Measurements from ENCODE around the gene ATAD3B. TPM values are rescaled to one million over a fixed set of nuclear protein-coding genes. Genes with fewer than 3 reads are reported as not detected.

ATAD3B gene
- total RNA-seq, 1 experiment from 2014 or later: 63.6 TPM

DNA sequence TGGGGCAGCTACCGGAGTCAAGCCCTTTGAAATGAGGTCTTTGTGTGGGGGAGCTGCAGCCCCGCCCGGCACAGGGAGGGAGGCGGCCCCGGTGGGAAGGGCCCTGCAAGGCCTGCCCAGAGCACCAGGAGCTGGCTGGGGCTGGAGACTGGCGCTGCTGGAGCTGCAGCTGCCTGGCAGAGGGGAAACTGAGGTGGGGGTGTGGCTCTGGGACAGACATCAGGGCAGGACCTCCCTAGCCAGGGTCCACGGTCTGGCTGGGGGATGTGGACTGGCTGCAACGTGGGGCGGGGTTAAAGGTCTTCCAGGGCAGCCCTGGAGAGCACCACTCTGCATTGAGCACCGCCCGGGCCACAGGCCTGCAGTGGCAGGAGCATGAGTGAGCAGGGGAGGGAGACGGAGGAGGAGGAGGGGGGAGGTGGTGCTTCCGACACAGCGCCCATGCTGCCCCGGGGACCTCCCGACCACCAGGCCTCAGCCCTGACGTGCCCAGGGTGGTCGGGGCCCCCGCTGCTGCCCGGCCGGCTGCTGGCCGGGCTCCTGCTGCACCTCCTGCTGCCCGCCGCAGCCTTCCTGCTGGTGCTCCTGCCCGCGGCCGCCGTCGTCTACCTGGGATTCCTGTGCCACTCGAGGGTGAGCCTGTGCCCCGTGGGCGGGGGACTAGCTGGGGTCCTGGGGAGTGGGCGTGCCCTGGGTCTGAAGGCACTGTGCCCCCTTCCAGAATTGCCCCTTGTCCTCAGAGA lies 45.6 kb upstream of the ATAD3B start:
- Mint-ChIP-seq H3K4me1 (peaks cover 40% of the 10 kb centered on the region), H3K27me3 (ENCODE audit: low read depth) (no peaks in the 10 kb centered on the region), H3K9me3 (no peaks in the 10 kb centered on the region), H3K27ac (peak overlapping the region; percentile 65), H3K36me3 (no peaks in the 10 kb centered on the region), H3K4me3 (peak overlapping the region; percentile 60)
- ChIA-PET CTCF (interaction anchor here (1.1 to 1.8 kb wide), 4 partner anchors 15 to 362 kb away, joined by 3 to 7 read pairs (median 4); partner anchors contain the start of gene CCNL2), POLR2A (interaction anchor here (1.2 to 1.5 kb wide), 3 partner anchors 18 to 24 kb away, joined by 3 to 5 read pairs (median 3); no protein-coding TSS in a partner anchor)
- ATAC-seq (peak; percentile 47), DNase-seq (ENCODE audit: low spot score) (peak; percentile 49)
- TF ChIP-seq ZBTB21 (CRISPR knock-in tag; IDR thresholded peaks at IDR 0.05; ENCODE audit: borderline replicate concordance) (no peak), ZNF423 (CRISPR knock-in tag; IDR thresholded peaks at IDR 0.05) (peak; percentile 40; the same call in 1 of the 2 replicates), FOXP1 (CRISPR knock-in tag; IDR thresholded peaks at IDR 0.05; ENCODE audit: borderline replicate concordance) (0 out of 2 replicates have a peak, but pooled peaks have one; percentile 14), ZNF263 (CRISPR knock-in tag; IDR thresholded peaks at IDR 0.05; ENCODE audit: low read depth) (peak; percentile 83), SMAD4 (CRISPR knock-in tag; IDR thresholded peaks at IDR 0.05) (no peak), ETV6 (CRISPR knock-in tag; IDR thresholded peaks at IDR 0.05) (0 out of 2 replicates have a peak, but pooled peaks have one; percentile 40)
- TF ChIP-seq, protein P1, sequence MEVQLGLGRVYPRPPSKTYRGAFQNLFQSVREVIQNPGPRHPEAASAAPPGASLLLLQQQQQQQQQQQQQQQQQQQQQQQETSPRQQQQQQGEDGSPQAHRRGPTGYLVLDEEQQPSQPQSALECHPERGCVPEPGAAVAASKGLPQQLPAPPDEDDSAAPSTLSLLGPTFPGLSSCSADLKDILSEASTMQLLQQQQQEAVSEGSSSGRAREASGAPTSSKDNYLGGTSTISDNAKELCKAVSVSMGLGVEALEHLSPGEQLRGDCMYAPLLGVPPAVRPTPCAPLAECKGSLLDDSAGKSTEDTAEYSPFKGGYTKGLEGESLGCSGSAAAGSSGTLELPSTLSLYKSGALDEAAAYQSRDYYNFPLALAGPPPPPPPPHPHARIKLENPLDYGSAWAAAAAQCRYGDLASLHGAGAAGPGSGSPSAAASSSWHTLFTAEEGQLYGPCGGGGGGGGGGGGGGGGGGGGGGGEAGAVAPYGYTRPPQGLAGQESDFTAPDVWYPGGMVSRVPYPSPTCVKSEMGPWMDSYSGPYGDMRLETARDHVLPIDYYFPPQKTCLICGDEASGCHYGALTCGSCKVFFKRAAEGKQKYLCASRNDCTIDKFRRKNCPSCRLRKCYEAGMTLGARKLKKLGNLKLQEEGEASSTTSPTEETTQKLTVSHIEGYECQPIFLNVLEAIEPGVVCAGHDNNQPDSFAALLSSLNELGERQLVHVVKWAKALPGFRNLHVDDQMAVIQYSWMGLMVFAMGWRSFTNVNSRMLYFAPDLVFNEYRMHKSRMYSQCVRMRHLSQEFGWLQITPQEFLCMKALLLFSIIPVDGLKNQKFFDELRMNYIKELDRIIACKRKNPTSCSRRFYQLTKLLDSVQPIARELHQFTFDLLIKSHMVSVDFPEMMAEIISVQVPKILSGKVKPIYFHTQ (CRISPR knock-in tag; IDR thresholded peaks at IDR 0.05): no peak
- TF ChIP-seq, protein P2, sequence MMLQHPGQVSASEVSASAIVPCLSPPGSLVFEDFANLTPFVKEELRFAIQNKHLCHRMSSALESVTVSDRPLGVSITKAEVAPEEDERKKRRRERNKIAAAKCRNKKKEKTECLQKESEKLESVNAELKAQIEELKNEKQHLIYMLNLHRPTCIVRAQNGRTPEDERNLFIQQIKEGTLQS (CRISPR knock-in tag; conservative IDR thresholded peaks at IDR 0.05): no peak
- TF ChIP-seq, protein P3, sequence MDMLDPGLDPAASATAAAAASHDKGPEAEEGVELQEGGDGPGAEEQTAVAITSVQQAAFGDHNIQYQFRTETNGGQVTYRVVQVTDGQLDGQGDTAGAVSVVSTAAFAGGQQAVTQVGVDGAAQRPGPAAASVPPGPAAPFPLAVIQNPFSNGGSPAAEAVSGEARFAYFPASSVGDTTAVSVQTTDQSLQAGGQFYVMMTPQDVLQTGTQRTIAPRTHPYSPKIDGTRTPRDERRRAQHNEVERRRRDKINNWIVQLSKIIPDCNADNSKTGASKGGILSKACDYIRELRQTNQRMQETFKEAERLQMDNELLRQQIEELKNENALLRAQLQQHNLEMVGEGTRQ (CRISPR knock-in tag; IDR thresholded peaks at IDR 0.05): 0 out of 2 replicates have a peak, but pooled peaks have one; percentile 5
- TF ChIP-seq, protein P4, sequence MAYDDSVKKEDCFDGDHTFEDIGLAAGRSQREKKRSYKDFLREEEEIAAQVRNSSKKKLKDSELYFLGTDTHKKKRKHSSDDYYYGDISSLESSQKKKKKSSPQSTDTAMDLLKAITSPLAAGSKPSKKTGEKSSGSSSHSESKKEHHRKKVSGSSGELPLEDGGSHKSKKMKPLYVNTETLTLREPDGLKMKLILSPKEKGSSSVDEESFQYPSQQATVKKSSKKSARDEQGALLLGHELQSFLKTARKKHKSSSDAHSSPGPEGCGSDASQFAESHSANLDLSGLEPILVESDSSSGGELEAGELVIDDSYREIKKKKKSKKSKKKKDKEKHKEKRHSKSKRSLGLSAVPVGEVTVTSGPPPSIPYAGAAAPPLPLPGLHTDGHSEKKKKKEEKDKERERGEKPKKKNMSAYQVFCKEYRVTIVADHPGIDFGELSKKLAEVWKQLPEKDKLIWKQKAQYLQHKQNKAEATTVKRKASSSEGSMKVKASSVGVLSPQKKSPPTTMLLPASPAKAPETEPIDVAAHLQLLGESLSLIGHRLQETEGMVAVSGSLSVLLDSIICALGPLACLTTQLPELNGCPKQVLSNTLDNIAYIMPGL (CRISPR knock-in tag; IDR thresholded peaks at IDR 0.05): peak; percentile 41; the same call in 1 of the 2 replicates

DNA sequence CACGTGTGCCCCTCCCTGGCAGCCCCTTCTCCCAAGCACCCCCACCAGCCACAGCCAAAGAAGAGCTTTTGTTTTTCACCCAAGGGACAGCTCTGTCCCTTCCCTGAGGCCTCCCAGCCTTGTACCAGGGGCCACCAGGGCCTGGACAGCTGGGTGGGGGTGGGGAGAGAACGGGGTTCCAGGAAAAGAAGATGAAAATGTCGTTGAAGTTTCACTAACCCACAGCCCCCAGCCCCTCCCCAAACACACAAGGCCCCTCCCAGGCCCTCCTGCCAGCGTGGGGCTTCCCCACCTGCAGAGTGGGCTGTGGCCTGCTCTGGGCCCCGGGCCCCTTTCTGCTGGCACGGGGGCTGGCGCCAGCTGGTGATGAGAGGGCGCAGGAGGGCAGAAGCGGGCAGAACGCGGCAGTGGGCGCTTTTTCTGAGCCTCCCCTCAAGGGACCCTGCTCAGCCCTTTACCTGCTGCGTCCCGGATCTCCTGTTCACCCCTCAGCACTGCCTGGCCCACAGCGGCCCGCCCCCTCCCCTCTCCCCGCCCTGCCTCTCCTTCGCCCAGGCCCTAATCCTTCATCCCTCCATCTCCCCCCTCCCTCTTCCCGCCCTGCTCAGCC lies 45.0 kb upstream of the ATAD3B start:
- POLR2A ChIA-PET: interaction anchor here (1.3 kb wide), 1 partner anchor 19 kb away, joined by 3 read pairs; no protein-coding TSS in a partner anchor
- no peaks in the 10 kb centered on the region for H3K9me3 Mint-ChIP-seq
- no peaks in the 10 kb centered on the region for H3K36me3 Mint-ChIP-seq
- H3K4me3 Mint-ChIP-seq: peak overlapping the region; percentile 60
- H3K4me1 Mint-ChIP-seq: peaks cover 40% of the 10 kb centered on the region
- CTCF ChIA-PET: interaction anchor here (1.2 to 1.8 kb wide), 3 partner anchors 14 to 363 kb away, joined by 3 to 7 read pairs (median 4); no protein-coding TSS in a partner anchor
- ATAC-seq (peak; percentile 8), DNase-seq (ENCODE audit: low spot score) (peak; percentile 18)
- no peak overlapping the region for H3K27ac Mint-ChIP-seq
- no peaks in the 10 kb centered on the region for H3K27me3 Mint-ChIP-seq (ENCODE audit: low read depth)
- TF ChIP-seq JUN (CRISPR knock-in tag; IDR thresholded peaks at IDR 0.05) (no peak), TEAD4 (CRISPR knock-in tag; IDR thresholded peaks at IDR 0.05) (no peak), TP53 (CRISPR knock-in tag; IDR thresholded peaks at IDR 0.05) (no peak), ZNF317 (CRISPR knock-in tag; IDR thresholded peaks at IDR 0.05; ENCODE audit: borderline replicate concordance, low read depth) (no peak), NFYB (CRISPR knock-in tag; conservative IDR thresholded peaks at IDR 0.05; ENCODE audit: low read depth) (no peak), OVOL2 (CRISPR knock-in tag; IDR thresholded peaks at IDR 0.05; ENCODE audit: borderline replicate concordance) (no peak), ZNF138 (CRISPR knock-in tag; conservative IDR thresholded peaks at IDR 0.05) (no peak), FOXP1 (CRISPR knock-in tag; IDR thresholded peaks at IDR 0.05; ENCODE audit: borderline replicate concordance) (no peak), NR3C1 (CRISPR knock-in tag; conservative IDR thresholded peaks at IDR 0.05; ENCODE audit: low read depth) (no peak)
- TF ChIP-seq, protein P5, sequence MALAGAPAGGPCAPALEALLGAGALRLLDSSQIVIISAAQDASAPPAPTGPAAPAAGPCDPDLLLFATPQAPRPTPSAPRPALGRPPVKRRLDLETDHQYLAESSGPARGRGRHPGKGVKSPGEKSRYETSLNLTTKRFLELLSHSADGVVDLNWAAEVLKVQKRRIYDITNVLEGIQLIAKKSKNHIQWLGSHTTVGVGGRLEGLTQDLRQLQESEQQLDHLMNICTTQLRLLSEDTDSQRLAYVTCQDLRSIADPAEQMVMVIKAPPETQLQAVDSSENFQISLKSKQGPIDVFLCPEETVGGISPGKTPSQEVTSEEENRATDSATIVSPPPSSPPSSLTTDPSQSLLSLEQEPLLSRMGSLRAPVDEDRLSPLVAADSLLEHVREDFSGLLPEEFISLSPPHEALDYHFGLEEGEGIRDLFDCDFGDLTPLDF (CRISPR knock-in tag; IDR thresholded peaks at IDR 0.05): no peak
- TF ChIP-seq, protein P6, sequence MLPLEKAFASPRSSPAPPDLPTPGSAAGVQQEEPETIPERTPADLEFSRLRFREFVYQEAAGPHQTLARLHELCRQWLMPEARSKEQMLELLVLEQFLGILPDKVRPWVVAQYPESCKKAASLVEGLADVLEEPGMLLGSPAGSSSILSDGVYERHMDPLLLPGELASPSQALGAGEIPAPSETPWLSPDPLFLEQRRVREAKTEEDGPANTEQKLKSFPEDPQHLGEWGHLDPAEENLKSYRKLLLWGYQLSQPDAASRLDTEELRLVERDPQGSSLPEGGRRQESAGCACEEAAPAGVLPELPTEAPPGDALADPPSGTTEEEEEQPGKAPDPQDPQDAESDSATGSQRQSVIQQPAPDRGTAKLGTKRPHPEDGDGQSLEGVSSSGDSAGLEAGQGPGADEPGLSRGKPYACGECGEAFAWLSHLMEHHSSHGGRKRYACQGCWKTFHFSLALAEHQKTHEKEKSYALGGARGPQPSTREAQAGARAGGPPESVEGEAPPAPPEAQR (CRISPR knock-in tag; IDR thresholded peaks at IDR 0.05): no peak
- TF ChIP-seq, protein P7, sequence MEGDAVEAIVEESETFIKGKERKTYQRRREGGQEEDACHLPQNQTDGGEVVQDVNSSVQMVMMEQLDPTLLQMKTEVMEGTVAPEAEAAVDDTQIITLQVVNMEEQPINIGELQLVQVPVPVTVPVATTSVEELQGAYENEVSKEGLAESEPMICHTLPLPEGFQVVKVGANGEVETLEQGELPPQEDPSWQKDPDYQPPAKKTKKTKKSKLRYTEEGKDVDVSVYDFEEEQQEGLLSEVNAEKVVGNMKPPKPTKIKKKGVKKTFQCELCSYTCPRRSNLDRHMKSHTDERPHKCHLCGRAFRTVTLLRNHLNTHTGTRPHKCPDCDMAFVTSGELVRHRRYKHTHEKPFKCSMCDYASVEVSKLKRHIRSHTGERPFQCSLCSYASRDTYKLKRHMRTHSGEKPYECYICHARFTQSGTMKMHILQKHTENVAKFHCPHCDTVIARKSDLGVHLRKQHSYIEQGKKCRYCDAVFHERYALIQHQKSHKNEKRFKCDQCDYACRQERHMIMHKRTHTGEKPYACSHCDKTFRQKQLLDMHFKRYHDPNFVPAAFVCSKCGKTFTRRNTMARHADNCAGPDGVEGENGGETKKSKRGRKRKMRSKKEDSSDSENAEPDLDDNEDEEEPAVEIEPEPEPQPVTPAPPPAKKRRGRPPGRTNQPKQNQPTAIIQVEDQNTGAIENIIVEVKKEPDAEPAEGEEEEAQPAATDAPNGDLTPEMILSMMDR (IDR thresholded peaks at IDR 0.05): no peak

Data from WTC11 (cell line).